LNCAP (cell line): ENCODE results near the gene C3orf33.

Source experiments
- TF ChIP-seq, protein P1 (sequence below): fragments of 450-650 bp; IDR thresholded peaks from 2 replicates; pipeline ENCODE4 v1.5.1; 2017; ENCODE audit warnings: mild to moderate bottlenecking

C3orf33 gene

DNA sequence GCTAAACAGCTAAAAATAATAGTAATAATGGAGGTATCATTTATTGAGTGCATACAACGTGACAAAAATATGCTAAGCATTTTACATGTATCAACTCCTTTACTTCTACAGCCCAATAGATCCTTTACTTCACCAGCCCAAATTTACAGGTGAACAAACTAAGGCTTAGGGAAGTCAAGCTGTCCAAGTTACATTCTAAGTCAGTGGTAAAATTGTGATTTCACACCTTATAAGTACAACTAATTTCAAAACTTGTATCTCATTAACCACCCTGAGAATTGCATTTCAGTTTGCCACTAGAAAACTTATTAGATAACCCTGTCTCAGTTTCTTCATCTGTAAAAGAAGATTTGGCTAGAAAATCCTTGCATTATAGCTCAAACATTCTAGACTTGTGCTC, 37.5 kb upstream of the C3orf33 start:
- TF ChIP-seq, protein P1, sequence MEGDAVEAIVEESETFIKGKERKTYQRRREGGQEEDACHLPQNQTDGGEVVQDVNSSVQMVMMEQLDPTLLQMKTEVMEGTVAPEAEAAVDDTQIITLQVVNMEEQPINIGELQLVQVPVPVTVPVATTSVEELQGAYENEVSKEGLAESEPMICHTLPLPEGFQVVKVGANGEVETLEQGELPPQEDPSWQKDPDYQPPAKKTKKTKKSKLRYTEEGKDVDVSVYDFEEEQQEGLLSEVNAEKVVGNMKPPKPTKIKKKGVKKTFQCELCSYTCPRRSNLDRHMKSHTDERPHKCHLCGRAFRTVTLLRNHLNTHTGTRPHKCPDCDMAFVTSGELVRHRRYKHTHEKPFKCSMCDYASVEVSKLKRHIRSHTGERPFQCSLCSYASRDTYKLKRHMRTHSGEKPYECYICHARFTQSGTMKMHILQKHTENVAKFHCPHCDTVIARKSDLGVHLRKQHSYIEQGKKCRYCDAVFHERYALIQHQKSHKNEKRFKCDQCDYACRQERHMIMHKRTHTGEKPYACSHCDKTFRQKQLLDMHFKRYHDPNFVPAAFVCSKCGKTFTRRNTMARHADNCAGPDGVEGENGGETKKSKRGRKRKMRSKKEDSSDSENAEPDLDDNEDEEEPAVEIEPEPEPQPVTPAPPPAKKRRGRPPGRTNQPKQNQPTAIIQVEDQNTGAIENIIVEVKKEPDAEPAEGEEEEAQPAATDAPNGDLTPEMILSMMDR = no peak

DNA sequence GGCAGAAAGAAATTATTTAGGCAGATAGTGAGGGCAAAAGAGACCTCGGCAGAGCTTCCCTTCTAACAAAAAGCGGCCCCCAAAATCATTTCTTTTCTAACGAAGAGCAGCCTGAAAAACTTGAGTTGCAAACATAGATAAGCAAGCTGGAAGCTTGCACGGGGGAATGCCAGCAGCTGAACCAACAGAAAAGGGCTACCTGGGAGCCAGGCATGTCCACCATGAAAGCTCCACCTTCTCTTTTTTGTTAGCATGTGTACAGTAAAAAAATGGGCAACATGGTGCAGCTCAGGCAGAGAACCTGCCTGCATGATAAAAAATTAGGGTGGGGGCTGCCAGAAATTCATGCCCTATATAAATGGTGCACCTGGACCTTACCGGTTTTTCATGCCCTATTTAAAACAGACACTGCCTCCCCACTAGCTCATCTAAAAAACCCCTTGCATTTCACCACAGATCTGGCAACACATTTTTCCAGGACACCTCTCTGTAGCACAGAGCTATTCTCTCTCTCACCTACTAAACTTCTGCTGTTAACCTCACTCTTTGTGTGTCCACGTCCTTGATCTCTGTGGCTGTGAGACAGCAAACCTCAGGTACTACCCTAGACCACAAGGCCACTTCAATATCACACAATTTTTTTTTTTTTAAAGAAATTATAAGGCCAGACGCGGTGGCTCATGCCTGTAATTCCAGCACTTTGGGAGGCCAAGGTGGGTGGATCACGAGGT, 29.4 kb upstream of the C3orf33 start:
- TF ChIP-seq, protein P1 = no peak

DNA sequence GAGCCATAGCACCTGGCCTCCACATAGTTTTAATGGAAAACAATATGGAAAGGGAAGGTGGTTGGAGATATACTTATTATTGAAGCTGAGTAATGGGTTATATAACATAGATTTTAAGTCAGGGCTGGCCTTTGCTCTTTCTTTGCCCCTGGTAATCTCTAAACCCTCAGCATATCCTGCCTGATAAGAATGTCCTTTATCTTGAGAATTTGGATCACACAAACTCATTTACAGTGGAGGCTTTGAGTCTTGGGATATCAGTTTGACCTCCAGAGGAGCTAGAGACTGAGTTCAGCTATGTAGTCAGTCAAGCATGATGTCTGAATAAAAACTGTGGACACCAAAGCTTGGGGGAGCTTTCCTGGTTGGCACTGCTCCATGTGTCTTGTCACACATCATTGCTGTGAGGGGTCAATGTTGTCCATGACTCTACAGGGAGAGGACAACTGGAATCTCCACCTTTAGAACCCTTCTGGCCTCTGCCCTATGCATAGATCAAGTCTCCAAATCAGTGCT, 9.0 kb upstream of the C3orf33 start:
- TF ChIP-seq, protein P1 = no peak

DNA sequence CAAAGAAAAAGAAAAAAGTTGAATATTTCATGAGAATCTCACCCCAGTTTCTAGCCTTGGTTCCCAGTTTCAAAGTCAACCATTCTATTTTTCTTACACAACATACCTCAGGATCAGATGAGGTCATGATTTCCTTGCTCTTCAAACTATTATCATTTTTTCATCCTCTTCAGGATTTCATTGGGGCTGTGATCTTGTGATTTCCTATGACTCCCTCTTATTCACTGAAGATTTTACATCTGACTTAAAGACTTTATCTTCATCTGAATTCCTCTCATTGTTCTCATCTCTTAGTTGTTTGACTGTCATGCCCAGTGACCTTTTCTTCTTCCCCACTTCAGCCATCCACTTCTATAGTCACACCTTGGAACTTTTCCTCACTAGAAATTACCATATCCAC, 3.1 kb upstream of the C3orf33 start:
- TF ChIP-seq, protein P1 = no peak

- TF ChIP-seq, protein P1 = no peak
Measured at GRCh38 chr3:155807823-155808222, 1.7 kb upstream of the C3orf33 start.

DNA sequence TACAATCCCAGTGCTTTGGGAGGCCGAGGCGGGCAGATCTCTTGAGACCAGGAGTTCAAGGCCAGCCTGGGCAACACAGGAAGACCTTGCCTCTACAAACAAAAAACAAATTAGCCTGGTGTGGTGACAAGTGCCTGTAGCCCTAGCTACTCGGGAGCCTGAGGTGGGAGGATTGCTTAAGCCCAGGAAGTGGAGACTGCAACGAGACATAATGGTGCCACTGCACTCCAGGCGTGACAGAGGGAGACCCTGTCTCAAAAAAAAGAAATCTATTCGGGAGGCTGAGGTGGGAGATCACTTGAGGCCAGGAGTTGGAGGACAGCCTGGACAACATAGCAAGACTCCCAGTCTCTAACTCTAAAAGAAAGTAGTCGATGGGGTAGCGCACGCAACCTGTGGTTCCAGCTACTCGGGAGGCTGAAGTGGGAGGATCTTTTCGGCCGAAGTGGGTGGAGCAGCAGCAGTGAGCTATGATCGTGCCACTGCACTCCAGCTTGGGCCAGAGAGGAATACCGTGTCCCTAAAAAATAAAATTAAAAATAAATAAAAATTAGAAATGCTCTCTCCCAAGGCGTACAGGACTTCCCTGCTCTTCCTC, 775 bp downstream of the C3orf33 start:
- TF ChIP-seq, protein P1 = no peak

- TF ChIP-seq, protein P1 = no peak
Measured at GRCh38 chr3:155804323-155804722, 1.8 kb downstream of the C3orf33 start.
